Loucy (cell line): ENCODE results near the gene PPP4R3C.
"Not testable (repeated sequence)": the region's sequence is repeated elsewhere in the genome, so short reads cannot be mapped to it uniquely, and the experiment has no call there.

Source experiments
- H2AFZ ChIP-seq: fragments of 200-600 bp; sonication (generic); 2 replicates; pipeline ENCODE4 v1.6.0; 2016; ENCODE audit warnings: antibody characterized with exemption, mild to moderate bottlenecking, low read length, moderate library complexity
- H3F3A ChIP-seq: fragments of 200-600 bp; 2 replicates; pipeline ENCODE4 v1.6.0; 2016; ENCODE audit warnings: antibody characterized with exemption, low read depth, mild to moderate bottlenecking
- H3K27me3 ChIP-seq: fragments of 200-600 bp; sonication (generic); 2 replicates; pipeline ENCODE4 v1.6.1; 2014; ENCODE audit warnings: low read length, mild to moderate bottlenecking; ENCODE audit not compliant: insufficient read depth, poor library complexity, severe bottlenecking
- H3K36me3 ChIP-seq: fragments of 200-600 bp; sonication (generic); 2 replicates; pipeline ENCODE4 v1.6.1; 2016; ENCODE audit warnings: low read length; ENCODE audit not compliant: insufficient read depth
- H3K4me1 ChIP-seq: fragments of 200-600 bp; sonication (generic); 2 replicates; pipeline ENCODE4 v1.5.1; 2014; ENCODE audit warnings: low read length, mild to moderate bottlenecking; ENCODE audit not compliant: insufficient read depth, poor library complexity, severe bottlenecking
- H3K4me2 ChIP-seq: fragments of 200-600 bp; sonication (generic); 2 replicates; pipeline ENCODE4 v1.6.0; 2014; ENCODE audit warnings: antibody characterized with exemption, low read length, low read depth, mild to moderate bottlenecking; ENCODE audit not compliant: poor library complexity, severe bottlenecking
- H3K4me3 ChIP-seq: fragments of 200-600 bp; sonication (generic); 2 replicates; pipeline ENCODE4 v1.5.1; 2014; ENCODE audit warnings: low read length, mild to moderate bottlenecking, mixed read lengths; ENCODE audit not compliant: poor library complexity, severe bottlenecking
- H3K79me2 ChIP-seq: fragments of 200-600 bp; sonication (generic); 2 replicates; pipeline ENCODE4 v1.6.1; 2014; ENCODE audit warnings: low read length; ENCODE audit not compliant: insufficient read depth
- H3K9ac ChIP-seq: fragments of 200-600 bp; sonication (generic); 2 replicates; pipeline ENCODE4 v1.6.0; 2014; ENCODE audit warnings: mild to moderate bottlenecking, low read depth, low read length, moderate library complexity; ENCODE audit not compliant: poor library complexity, severe bottlenecking
- H3K9me2 ChIP-seq: fragments of 200-600 bp; sonication (generic); replicated peaks from 2 replicates; pipeline ENCODE4 v1.6.1; 2016; ENCODE audit warnings: low read depth, low read length, mixed read lengths
- H3K9me3 ChIP-seq: fragments of 200-600 bp; sonication (generic); 2 replicates; pipeline ENCODE4 v1.6.1; 2014; ENCODE audit warnings: mild to moderate bottlenecking, antibody characterized with exemption, low read length, low read depth; ENCODE audit not compliant: insufficient read depth
- H4K20me1 ChIP-seq: fragments of 200-600 bp; sonication (generic); 2 replicates; pipeline ENCODE4 v1.6.0; 2014; ENCODE audit warnings: antibody characterized with exemption, low read length, mild to moderate bottlenecking; ENCODE audit not compliant: insufficient read depth, poor library complexity, severe bottlenecking
- EZH2phosphoT487 ChIP-seq: fragments of 200-600 bp; IDR thresholded peaks from 2 replicates; pipeline ENCODE4 v1.6.1; 2018; ENCODE audit warnings: antibody characterized with exemption, mild to moderate bottlenecking, moderate library complexity, borderline replicate concordance
- TF ChIP-seq, protein P1 (sequence below): fragments of 200-600 bp; sonication (generic); conservative IDR thresholded peaks from 2 replicates; pipeline ENCODE4 v1.5.1; 2014; ENCODE audit warnings: mild to moderate bottlenecking, antibody characterized with exemption, low read length

The PPP4R3C gene

DNA sequence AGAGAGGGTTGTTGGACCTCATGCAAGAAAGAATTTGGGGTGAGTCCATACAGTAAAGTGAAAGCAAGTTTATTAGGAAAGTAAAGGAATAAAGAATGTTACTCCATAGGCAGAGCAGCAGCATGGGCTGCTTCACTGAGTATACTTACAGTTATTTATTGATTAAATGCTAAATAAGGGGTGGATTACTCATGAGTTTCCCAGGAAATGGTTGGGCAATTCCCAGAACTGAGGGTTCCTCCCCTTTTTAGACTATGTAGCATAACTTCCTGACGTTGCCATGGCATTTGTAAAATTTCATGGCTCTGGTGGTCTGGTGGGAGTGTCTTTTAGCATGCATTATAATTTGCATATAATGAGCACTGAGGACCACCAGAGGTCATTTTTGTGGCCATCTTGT is 16.7 kb downstream of the PPP4R3C start:
- Histone ChIP-seq H3K9me3 (no peaks in the 10 kb centered on the region), H3K36me3 (no peaks in the 10 kb centered on the region), H3K27me3 (no peaks in the 10 kb centered on the region), H3K9me2 (no peaks in the 10 kb centered on the region), H2AFZ (no peak overlapping the region), H3K4me2 (no peak overlapping the region), H3K79me2 (no peaks in the 10 kb centered on the region), H3K9ac (no peak overlapping the region), H3K4me3 (no peak overlapping the region), H4K20me1 (no peaks in the 10 kb centered on the region), H3F3A (no peaks in the 10 kb centered on the region), H3K4me1 (no peaks in the 10 kb centered on the region)
- TF ChIP-seq, protein P1, sequence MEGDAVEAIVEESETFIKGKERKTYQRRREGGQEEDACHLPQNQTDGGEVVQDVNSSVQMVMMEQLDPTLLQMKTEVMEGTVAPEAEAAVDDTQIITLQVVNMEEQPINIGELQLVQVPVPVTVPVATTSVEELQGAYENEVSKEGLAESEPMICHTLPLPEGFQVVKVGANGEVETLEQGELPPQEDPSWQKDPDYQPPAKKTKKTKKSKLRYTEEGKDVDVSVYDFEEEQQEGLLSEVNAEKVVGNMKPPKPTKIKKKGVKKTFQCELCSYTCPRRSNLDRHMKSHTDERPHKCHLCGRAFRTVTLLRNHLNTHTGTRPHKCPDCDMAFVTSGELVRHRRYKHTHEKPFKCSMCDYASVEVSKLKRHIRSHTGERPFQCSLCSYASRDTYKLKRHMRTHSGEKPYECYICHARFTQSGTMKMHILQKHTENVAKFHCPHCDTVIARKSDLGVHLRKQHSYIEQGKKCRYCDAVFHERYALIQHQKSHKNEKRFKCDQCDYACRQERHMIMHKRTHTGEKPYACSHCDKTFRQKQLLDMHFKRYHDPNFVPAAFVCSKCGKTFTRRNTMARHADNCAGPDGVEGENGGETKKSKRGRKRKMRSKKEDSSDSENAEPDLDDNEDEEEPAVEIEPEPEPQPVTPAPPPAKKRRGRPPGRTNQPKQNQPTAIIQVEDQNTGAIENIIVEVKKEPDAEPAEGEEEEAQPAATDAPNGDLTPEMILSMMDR = no peak
- TF ChIP-seq EZH2phosphoT487 = no peak

DNA sequence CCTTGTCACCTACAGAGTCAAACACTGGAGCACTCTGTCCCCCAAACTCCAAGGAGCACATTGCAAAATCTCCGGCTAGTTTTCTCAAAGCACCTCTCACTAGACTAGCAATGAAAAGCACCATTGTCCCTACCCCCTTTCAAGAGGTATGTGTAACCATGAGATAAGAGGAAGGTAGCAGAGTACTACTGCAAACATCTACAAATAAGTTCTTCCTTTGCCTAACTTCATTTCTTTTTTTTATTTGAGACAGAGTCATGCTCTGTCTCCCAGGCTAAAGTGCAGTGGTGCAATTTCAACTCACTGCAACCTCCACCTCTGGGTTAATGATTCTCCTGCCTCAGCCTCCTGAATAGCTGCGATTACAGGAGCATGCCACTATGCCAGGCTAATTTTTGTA is 17.7 kb downstream of the PPP4R3C start:
- Histone ChIP-seq H3K79me2 (no peaks in the 10 kb centered on the region), H4K20me1 (no peaks in the 10 kb centered on the region), H3K9ac (no peak overlapping the region), H3K27me3 (no peaks in the 10 kb centered on the region), H3K4me2 (no peak overlapping the region), H3K36me3 (no peaks in the 10 kb centered on the region), H2AFZ (no peak overlapping the region), H3K9me2 (no peaks in the 10 kb centered on the region), H3K4me1 (no peaks in the 10 kb centered on the region), H3K9me3 (no peaks in the 10 kb centered on the region), H3K4me3 (no peak overlapping the region), H3F3A (no peaks in the 10 kb centered on the region)
- TF ChIP-seq, protein P1 = no peak
- TF ChIP-seq EZH2phosphoT487 = no peak

DNA sequence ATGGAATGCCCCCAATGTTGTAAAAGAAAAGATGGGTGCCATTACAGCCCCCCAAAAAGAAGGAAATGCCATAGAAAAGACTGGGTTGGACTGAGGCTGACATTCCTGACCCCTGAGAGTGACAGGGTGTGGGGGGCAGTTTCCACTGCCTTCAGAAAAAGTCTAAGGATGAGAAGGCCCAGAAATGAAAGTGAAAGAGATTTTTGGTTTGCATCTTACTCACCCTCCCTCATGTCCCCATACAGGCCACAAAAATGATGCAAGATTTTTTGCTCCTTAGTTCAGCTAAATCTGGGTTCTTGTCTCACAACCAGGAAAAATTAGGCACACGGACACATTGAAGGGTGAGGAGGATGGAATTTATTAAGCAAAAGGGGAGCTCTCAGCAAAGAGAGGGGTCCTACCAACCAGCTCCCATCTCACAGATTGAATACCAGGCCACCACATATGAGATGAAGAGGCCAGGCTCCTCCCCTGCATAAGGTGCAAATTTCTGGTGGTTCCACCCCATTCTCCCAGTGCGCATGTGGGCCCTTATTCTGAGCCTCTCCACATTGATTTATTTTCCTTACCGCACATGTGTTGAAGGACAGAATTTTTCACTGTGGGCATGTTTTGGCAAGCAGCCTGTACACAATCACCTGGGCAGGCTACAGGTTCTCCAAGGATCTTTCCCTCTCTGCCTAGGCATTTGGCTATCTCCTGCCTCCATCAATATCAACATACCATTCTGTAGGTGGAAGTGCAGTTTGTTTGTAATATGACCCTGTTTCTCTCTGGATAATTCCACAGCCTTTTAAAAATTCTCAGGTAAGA is 18.8 kb downstream of the PPP4R3C start:
- Histone ChIP-seq H3F3A (no peaks in the 10 kb centered on the region), H3K27me3 (no peaks in the 10 kb centered on the region), H3K9me3 (no peaks in the 10 kb centered on the region)

DNA sequence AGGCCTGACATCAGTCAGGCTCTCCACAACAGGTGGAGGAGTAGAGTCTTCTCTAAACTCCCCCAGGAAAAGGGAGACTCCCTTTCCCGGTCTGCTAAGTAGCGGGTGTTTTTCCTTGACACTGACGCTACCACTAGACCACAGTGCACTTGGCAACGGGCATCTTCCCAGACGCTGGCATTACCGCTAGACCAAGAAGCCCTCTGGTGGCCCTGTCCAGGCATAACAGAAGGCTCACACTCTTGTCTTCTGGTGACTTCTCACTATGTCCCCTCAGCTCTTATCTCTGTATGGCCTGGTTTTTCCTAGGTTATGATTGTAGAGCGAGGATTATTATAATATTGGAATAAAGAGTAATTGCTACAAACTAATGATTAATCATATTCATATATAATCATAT is 20.7 kb downstream of the PPP4R3C start:
- not testable (repeated sequence) for H3K4me1 ChIP-seq, H3K4me3 ChIP-seq, H3F3A ChIP-seq, H3K36me3 ChIP-seq, H3K9me3 ChIP-seq, H3K27me3 ChIP-seq, H3K9ac ChIP-seq, H4K20me1 ChIP-seq, H3K79me2 ChIP-seq, H2AFZ ChIP-seq, H3K4me2 ChIP-seq, H3K9me2 ChIP-seq

More for the DNA sequence above, 18.8 kb downstream of the PPP4R3C start:
- no peak overlapping the region for H3K9ac ChIP-seq
- H4K20me1 ChIP-seq = no peaks in the 10 kb centered on the region
- no peaks in the 10 kb centered on the region for H3K79me2 ChIP-seq
- H3K9me2 ChIP-seq = no peaks in the 10 kb centered on the region
- H3K36me3 ChIP-seq = no peaks in the 10 kb centered on the region
- TF ChIP-seq, protein P1 = no peak
- no peak for TF ChIP-seq EZH2phosphoT487
- H3K4me3 ChIP-seq = no peak overlapping the region
- no peak overlapping the region for H2AFZ ChIP-seq
- no peaks in the 10 kb centered on the region for H3K4me1 ChIP-seq
- no peak overlapping the region for H3K4me2 ChIP-seq
